Pancreas (tissue), 10 donors: ENCODE measurements around the gene SPOCK1. TPM values are rescaled to one million over a fixed set of nuclear protein-coding genes. Genes with fewer than 3 reads are reported as not detected.
A peak's percentile ranks its signal among the peaks of the same experiment; 100 is the strongest.
"Not testable (repeated sequence)": the region's sequence is repeated elsewhere in the genome, so short reads cannot be mapped to it uniquely, and the experiment has no call there.

Experiments used
- ATAC-seq, 4 donors: fragments of 200-7000 bp; cut with Tn5 transposase; one replicate each; pipeline versions ENCODE4 v1.8.0 to v1.9.1; 2020; ENCODE audit warnings: mild to moderate bottlenecking in 4 of 4, moderate library complexity in 4 of 4
- DNase-seq, 6 donors: peaks; one replicate each; pipeline ENCODE4 v3.0.0-alpha.2; 2020
- FAIRE-seq: peaks from 2 replicates; lab custom pipeline; 2012; peaks lifted over from hg19 to GRCh38; lab: Jason Lieb, UNC
- H3K27ac ChIP-seq, 4 donors: fragments of 200-600 bp; sonication (generic); 1 replicate in 3 of 4; 2 replicates in 1 of 4; pipeline versions ENCODE4 v1.5.0 to v1.8.0; 2020
- H3K27me3 ChIP-seq, 4 donors: fragments of 200-600 bp; one replicate each; pipeline ENCODE4 v1.8.0; 2021
- H3K36me3 ChIP-seq, 3 donors: fragments of 200-600 bp; sonication (generic) in 1 of 3; one replicate each; pipeline versions ENCODE4 v1.5.0 to v1.8.0; 2020 to 2021
- H3K4me1 ChIP-seq, 3 donors: fragments of 200-600 bp; one replicate each; pipeline ENCODE4 v1.8.0; 2021
- H3K4me3 ChIP-seq, 4 donors: fragments of 200-600 bp; sonication (generic) in 2 of 4; one replicate each; pipeline versions ENCODE4 v1.5.0 to v1.8.0; 2020 to 2021
- H3K9me3 ChIP-seq, 4 donors: fragments of 200-600 bp; one replicate each; pipeline ENCODE4 v1.8.0; 2021
- WGBS, 2 donors: extraction: QIAGEN DNeasy Blood & Tissue Kit; methylation state at CpG; one replicate each; pipeline ENCODE4 v1.1.7; 2013; 5-methylcytosine and 5-hydroxymethylcytosine counted together
- intact Hi-C, 3 donors: fragments of 100-400 bp; cut with DNase I; formaldehyde crosslinking; loops; one replicate each; pipeline versions ENCODE4 v1.11.1 to v1.14.2; 2022
- polyA plus RNA-seq, 2 donors: library from polyadenylated mRNA; stranded (reverse); fragments of 200-250 nt; gene quantifications; one replicate each; pipeline ENCODE4 v1.2.3, GENCODE V29; 2013
- total RNA-seq, 6 donors: library from RNA; stranded (reverse); fragmentation: NEBNext Ultra II Directional in 4 of 6; extraction: Animal tissue kit (Norgen Biotek cat#: 25700) in 4 of 6; gene quantifications; one replicate each; pipeline versions ENCODE4 v1.2.1 to v1.2.4, GENCODE V29; 2021 to 2023
- TF ChIP-seq, protein P1 (sequence below), 4 donors: fragments of 200-600 bp; sonication (generic) in 3 of 4; IDR thresholded peaks; one replicate each; pipeline versions ENCODE4 v1.5.0 to v1.8.0; 2021; ENCODE audit warnings: antibody characterized with exemption in 4 of 4
- donor health status: healthy with polysubstance abuse.
- donor health status: DM: no; HTN: no; CAD: no; lungs with moderate emphysema.
- donor health status: DM: no; HTN: no; CAD: no.
- donor health status: control.
- donor health status: control.
- donor health status: Bipolar disorder and iron deficiency.
- donor health status: DM: yes; HTN: yes; CAD: no.
- donor health status: DM: no; HTN: no; CAD: no.
- donor health status: DM: no; HTN: no; CAD: no.
- donor health status: DM: yes; HTN: yes; CAD: no.

Gene SPOCK1
- total and polyA plus RNA-seq, 8 donors: 1.7 to 16.5 (median 5.3) TPM

DNA sequence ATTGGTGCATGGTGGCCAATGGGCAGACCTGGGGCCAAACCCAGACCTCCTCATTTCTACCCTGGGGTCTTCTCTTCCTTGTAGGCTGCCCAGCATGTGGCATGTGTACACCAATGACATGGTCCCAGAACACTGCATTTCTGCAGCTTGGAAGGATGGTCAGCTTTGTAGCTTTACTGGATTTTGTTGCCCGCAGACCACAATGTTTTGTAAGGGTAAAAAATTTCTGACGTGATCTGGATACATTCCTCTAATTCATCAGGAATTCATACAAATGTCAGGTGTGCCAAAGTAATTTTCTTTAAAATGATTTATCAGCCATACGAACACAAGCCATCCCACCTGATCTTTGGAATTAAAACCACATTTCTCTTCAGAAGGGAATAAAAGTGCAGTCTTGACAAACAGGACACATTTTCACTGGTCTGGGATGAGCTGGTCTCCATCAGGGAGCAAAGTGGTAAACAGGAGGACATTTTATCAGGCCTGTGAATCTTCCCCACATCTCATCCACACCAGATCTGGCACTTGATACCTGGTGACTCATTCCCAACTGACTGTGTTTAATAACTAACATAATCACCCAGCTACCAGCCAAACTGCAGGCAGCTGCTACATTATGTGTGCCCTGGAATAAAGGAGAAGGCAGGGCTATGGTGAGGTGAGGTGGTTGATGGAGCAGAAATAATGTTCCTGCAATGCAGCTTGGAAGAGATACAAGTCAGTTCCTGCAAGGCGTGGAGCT is 103.9 kb downstream of the SPOCK1 start:
- Histone ChIP-seq H3K4me1 (no peaks in the 10 kb centered on the region), H3K27me3 (no peaks in the 10 kb centered on the region), H3K9me3 (no peaks in the 10 kb centered on the region), H3K27ac (no peak overlapping the region), H3K4me3 (no peak overlapping the region), H3K36me3 (no peaks in the 10 kb centered on the region)
- no peak for DNase-seq
- TF ChIP-seq, protein P1, sequence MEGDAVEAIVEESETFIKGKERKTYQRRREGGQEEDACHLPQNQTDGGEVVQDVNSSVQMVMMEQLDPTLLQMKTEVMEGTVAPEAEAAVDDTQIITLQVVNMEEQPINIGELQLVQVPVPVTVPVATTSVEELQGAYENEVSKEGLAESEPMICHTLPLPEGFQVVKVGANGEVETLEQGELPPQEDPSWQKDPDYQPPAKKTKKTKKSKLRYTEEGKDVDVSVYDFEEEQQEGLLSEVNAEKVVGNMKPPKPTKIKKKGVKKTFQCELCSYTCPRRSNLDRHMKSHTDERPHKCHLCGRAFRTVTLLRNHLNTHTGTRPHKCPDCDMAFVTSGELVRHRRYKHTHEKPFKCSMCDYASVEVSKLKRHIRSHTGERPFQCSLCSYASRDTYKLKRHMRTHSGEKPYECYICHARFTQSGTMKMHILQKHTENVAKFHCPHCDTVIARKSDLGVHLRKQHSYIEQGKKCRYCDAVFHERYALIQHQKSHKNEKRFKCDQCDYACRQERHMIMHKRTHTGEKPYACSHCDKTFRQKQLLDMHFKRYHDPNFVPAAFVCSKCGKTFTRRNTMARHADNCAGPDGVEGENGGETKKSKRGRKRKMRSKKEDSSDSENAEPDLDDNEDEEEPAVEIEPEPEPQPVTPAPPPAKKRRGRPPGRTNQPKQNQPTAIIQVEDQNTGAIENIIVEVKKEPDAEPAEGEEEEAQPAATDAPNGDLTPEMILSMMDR (IDR thresholded peaks at IDR 0.05): no peak
- peak in 3 of 4 donors; percentile 27 to 70 (median 44) for ATAC-seq
- intact Hi-C loops: no loop called here
- no peak for FAIRE-seq
- WGBS, 2 donors: 69 to 79% methylated on average over 4 of the region's 4 CpGs

DNA sequence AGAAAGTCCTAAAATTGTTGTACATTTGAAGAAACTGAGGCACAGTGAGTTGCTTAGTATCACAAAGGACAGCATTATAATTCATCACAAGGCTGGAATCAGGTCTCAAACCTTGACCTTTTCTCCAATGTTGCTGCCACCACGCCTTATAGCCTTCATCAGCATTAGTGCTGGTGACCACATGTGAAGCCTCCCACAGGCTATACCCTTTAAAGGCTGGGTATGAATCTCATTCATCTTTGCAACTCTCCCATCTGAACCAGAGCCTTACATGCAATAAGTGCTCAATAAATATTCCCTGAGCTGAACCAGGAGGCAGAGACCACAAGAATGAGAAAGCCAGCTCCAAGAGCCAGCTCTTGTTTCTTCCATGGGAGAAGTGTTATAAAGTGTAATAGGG is 104.7 kb downstream of the SPOCK1 start:
- Histone ChIP-seq H3K27ac (no peak overlapping the region), H3K9me3 (no peaks in the 10 kb centered on the region), H3K36me3 (no peaks in the 10 kb centered on the region), H3K4me3 (no peak overlapping the region), H3K27me3 (no peaks in the 10 kb centered on the region), H3K4me1 (no peaks in the 10 kb centered on the region)
- intact Hi-C loops: no loop called here
- ATAC-seq (no peak), DNase-seq (no peak), FAIRE-seq (no peak)
- TF ChIP-seq, protein P1 (IDR thresholded peaks at IDR 0.05): no peak
- 61 to 65% methylated on average over 1 of the region's 1 CpG for WGBS, 2 donors

DNA sequence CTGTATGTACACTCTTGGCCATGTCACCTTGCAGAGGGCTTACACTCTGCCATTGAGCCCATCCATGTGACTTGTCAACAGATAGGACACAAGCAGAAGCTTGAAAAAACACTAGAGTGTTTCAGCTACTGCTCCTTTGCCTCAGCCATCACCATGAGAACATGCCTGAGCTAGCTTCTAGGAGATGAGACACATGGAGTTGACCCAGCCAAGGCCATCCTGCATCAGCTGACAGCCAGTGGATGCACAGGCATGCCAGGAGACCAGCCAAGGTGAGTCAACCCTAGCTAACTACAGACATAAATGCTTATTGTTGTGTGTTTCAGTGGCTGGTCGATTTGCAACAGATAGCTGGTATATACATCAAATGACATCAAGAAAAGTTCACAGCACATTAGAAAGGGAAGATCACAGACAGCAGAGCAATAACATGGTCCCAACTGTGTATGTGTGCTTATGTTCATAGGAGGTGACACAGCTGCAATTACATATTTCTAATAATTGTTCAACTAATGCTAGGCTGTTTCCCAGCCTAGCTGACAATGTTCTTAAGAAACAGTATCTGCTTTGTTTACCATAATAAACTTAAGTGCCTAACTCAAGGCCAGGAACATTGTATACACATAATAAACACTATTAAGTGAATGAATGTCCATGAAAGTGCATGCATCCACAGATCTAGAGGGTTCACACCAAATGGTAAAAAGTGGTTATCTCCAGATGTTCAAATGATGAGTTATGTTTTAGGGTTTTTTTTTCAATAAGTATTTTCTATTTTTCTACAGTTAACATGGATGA is 105.7 kb downstream of the SPOCK1 start:
- no peaks in the 10 kb centered on the region for H3K27me3 ChIP-seq
- no peak overlapping the region for H3K27ac ChIP-seq
- ATAC-seq: no peak
- H3K4me3 ChIP-seq: no peak overlapping the region
- WGBS, 2 donors: 56 to 57% methylated on average over 1 of the region's 1 CpG
- no peaks in the 10 kb centered on the region for H3K36me3 ChIP-seq
- no peaks in the 10 kb centered on the region for H3K4me1 ChIP-seq
- no peak for FAIRE-seq
- intact Hi-C loops: no loop called here
- no peak for DNase-seq
- TF ChIP-seq, protein P1 (IDR thresholded peaks at IDR 0.05): no peak
- H3K9me3 ChIP-seq: no peaks in the 10 kb centered on the region

DNA sequence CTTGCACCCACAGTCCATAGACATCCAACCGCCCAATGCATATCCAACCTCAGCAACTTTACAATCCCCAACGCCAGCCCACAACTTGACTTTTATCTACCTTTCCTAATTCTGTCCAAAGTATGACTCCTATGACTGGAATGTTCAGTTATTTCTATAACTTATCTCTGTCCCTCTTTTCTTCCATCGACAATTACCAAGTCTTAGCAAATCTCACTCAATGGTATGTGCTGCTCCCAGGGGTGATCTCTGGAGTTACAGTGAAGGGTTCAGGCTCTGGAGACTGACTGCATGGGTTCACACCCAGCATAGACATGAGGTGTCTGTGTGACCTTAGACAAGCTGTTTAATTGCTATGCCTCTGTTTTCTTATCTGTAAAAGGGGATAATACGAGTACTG is 106.9 kb downstream of the SPOCK1 start:
- Histone ChIP-seq H3K27ac (no peak overlapping the region), H3K27me3 (no peaks in the 10 kb centered on the region), H3K9me3 (no peaks in the 10 kb centered on the region), H3K4me3 (no peak overlapping the region), H3K36me3 (no peaks in the 10 kb centered on the region), H3K4me1 (no peaks in the 10 kb centered on the region)
- 75 to 83% methylated on average over 4 of the region's 4 CpGs for WGBS, 2 donors
- FAIRE-seq (no peak), DNase-seq (no peak), ATAC-seq (no peak)
- intact Hi-C loops: no loop called here
- TF ChIP-seq, protein P1 (IDR thresholded peaks at IDR 0.05): no peak

DNA sequence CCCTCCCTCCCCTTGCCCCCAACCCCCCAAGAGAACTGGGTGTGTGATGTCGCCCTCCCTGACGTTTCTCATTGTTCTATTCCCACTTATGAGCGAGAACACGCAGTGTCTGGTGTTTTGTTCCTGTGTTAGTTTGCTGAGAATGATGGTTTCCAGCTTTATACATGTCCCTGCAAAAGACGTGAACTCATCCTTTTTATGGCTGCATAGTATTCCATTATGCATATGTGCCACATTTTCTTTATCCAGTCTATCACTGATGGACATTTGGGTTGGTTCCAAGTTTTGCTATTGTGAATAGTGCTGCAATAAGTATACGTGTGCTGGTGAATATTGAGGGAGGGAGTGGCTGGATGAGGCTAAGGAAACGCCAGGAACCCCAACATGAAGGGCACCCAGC is 108.1 kb downstream of the SPOCK1 start:
- ATAC-seq, H3K36me3 ChIP-seq, FAIRE-seq, H3K27ac ChIP-seq, H3K9me3 ChIP-seq, H3K4me3 ChIP-seq, H3K4me1 ChIP-seq, DNase-seq, H3K27me3 ChIP-seq, intact Hi-C loops: not testable (repeated sequence)
- 86 to 92% methylated on average over 7 of the region's 7 CpGs for WGBS, 2 donors
